Measurements from ENCODE around the gene ARHGEF2. TPM values are rescaled to one million over a fixed set of nuclear protein-coding genes. Genes with fewer than 3 reads are reported as not detected.

ARHGEF2 gene
- total and polyA plus RNA-seq, 8 donors, result 10.3 to 39.0 (median 20.3) TPM

DNA sequence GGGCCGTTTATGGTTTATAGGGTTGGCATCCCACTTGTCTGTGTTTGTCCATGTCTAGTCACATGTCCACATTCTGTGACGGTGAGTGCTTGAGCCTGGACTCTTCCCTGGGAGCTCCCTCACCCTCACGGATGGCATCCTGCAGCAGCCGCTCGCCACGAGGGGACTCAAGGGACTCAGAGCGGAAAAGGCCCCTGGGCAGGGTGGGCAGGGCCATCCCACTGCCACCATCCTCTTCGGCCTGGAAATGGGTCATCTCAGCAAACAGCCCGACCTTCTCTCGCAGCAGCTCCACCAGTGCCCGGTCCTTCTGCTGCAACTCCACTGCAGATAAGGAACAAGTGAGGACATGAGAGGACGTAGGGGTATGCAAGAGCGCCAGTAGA is 25.8 kb downstream of the ARHGEF2 start:
- DNase-seq (no peak), ATAC-seq (no peak), FAIRE-seq (no peak)
- H3K27ac ChIP-seq, result no peak overlapping the region
- 89 to 95% methylated on average over 13 of the region's 13 CpGs for WGBS, 2 donors
- no peaks in the 10 kb centered on the region for H3K4me1 ChIP-seq
- no peak overlapping the region for H3K4me3 ChIP-seq
- no peak for TF ChIP-seq CTCF (IDR thresholded peaks at IDR 0.05)
- intact Hi-C loops (cut with DNase I), result no loop called here
- peaks cover 3 to 68% (median 32%) of the 10 kb centered on the region in 3 donors for H3K36me3 ChIP-seq
- H3K9me3 ChIP-seq, result no peaks in the 10 kb centered on the region
- H3K27me3 ChIP-seq, result no peaks in the 10 kb centered on the region

- TF ChIP-seq CTCF (IDR thresholded peaks at IDR 0.05), result no peak
- no peak for DNase-seq
- 85 to 90% methylated on average over 6 of the region's 6 CpGs for WGBS, 2 donors
- no peak overlapping the region for H3K27ac ChIP-seq
- no peak for ATAC-seq
- H3K9me3 ChIP-seq, result no peaks in the 10 kb centered on the region
- no peak overlapping the region for H3K4me3 ChIP-seq
- no peaks in the 10 kb centered on the region for H3K27me3 ChIP-seq
- intact Hi-C loops (cut with DNase I), result no loop called here
- peaks cover 3 to 68% (median 32%) of the 10 kb centered on the region in 3 donors for H3K36me3 ChIP-seq
- no peaks in the 10 kb centered on the region for H3K4me1 ChIP-seq
- no peak for FAIRE-seq
These were observed 26.4 kb downstream of the ARHGEF2 start for GRCh38 chr1:155951753-155952504.

DNA sequence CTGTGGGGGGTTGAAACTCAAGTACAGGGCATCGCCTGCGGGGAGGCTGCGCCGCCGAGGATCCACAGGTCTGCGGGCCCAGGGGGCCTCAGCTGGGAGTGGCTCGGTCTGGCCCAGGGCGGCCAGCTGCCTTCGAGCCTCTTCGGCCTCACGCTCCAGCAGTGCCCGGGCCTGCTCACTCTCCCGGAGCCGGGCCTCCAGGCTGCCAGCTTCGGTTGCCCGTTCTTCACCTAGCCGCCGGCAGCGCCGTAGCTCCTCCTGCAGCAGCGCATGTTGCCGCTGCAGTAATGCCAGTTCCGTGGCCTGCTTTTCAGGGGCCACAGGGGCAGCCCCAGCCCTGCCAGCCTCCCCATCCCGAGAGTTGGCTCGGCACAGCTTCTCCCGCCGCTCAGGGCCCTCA is 27.5 kb downstream of the ARHGEF2 start:
- peaks cover 0 to 5% (median 0%) of the 10 kb centered on the region in 3 donors for H3K4me1 ChIP-seq
- intact Hi-C loops (cut with DNase I), result no loop called here
- no peaks in the 10 kb centered on the region for H3K27me3 ChIP-seq
- ATAC-seq (no peak), FAIRE-seq (no peak), DNase-seq (no peak)
- WGBS, 2 donors, result 95% methylated on average over 27 of the region's 27 CpGs
- H3K9me3 ChIP-seq, result no peaks in the 10 kb centered on the region
- H3K36me3 ChIP-seq, result peaks cover 3 to 68% (median 32%) of the 10 kb centered on the region in 3 donors
- H3K27ac ChIP-seq, result no peak overlapping the region
- H3K4me3 ChIP-seq, result no peak overlapping the region
- TF ChIP-seq CTCF (IDR thresholded peaks at IDR 0.05), result no peak

DNA sequence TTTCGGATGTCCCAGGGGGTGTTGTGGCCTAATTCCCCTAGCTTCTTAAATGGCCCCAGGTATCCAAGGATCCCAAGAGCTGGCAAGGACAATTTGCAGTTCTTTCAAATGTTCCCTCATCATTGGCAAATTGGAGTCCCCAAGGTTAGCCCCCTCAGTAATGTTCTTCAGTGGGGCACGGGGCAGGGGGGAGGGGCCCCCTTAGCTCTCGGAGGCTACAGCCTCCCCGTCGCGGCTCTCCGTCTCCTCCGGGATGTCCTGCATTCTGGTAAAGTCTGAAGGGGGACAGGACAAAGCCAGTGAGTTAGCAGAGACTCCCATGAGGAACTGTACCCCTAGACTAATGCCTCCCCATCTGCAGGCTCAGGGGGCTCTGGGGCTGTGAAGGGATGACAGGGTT is 30.6 kb downstream of the ARHGEF2 start:
- intact Hi-C loops (cut with DNase I), result no loop called here
- DNase-seq (no peak), FAIRE-seq (no peak), ATAC-seq (no peak)
- Histone ChIP-seq H3K4me3 (no peak overlapping the region), H3K27me3 (no peaks in the 10 kb centered on the region), H3K9me3 (no peaks in the 10 kb centered on the region), H3K27ac (no peak overlapping the region), H3K36me3 (peaks cover 3 to 56% (median 27%) of the 10 kb centered on the region in 3 donors), H3K4me1 (peaks cover 0 to 5% (median 0%) of the 10 kb centered on the region in 3 donors)
- WGBS, 2 donors, result 92 to 95% methylated on average over 8 of the region's 8 CpGs
- TF ChIP-seq CTCF (IDR thresholded peaks at IDR 0.05), result no peak

DNA sequence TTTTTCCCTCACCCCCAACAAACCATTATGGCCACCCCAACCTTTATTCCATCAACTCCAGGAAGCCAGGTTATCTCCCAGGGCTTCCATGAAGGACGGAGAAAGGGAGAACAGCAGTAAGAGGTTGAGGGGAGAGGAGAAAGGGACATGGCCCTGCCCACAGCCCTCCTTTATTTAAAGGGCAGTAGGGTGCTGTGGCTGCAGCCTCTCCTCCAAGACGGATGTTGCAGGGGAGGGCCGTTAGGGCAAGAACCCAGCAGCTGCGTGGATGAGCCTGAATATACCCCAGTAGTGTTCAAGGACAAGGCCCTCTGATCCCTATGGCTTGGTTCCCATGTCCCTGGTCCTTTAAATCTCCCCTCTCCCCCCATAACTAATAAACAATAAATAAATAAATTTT is 31.1 kb downstream of the ARHGEF2 start:
- ATAC-seq (no peak), FAIRE-seq (no peak), DNase-seq (no peak)
- no peak for TF ChIP-seq CTCF (IDR thresholded peaks at IDR 0.05)
- 74 to 77% methylated on average over 4 of the region's 4 CpGs for WGBS, 2 donors
- Histone ChIP-seq H3K4me3 (no peak overlapping the region), H3K36me3 (peaks cover 3 to 52% (median 22%) of the 10 kb centered on the region in 3 donors), H3K4me1 (peaks cover 0 to 5% (median 0%) of the 10 kb centered on the region in 3 donors), H3K9me3 (no peaks in the 10 kb centered on the region), H3K27ac (no peak overlapping the region), H3K27me3 (no peaks in the 10 kb centered on the region)
- intact Hi-C loops (cut with DNase I), result no loop called here
